ENCODE results near the gene F2RL3. TPM values are rescaled to one million over a fixed set of nuclear protein-coding genes. Genes with fewer than 3 reads are reported as not detected.
"Not testable (repeated sequence)": the region's sequence is repeated elsewhere in the genome, so short reads cannot be mapped to it uniquely, and the experiment has no call there.

F2RL3 gene
- total and polyA plus RNA-seq, 5 experiments from 2014 or later: 0.24 TPM; not detected in 4

- POLR2A ChIA-PET: no interaction called here
- no peak for ATAC-seq
- Mint-ChIP-seq H3K27me3 (no peaks in the 10 kb centered on the region), H3K4me3 (no peak overlapping the region), H3K27ac (peak overlapping the region in 1 of 10 donors; percentile 20), H3K36me3 (peaks cover 4 to 50% (median 17%) of the 10 kb centered on the region in 3 donors), H3K4me1 (peaks cover 0 to 4% (median 2%) of the 10 kb centered on the region in 4 donors), H3K9me3 (no peaks in the 10 kb centered on the region)
- DNase-seq: no peak
Measured at GRCh38 chr19:16861834-16862233, 27.0 kb upstream of the F2RL3 start.

- peaks cover 4 to 56% (median 19%) of the 10 kb centered on the region in 3 donors for H3K36me3 Mint-ChIP-seq
- no peaks in the 10 kb centered on the region for H3K9me3 Mint-ChIP-seq
- POLR2A ChIA-PET: no interaction called here
- H3K27ac Mint-ChIP-seq: no peak overlapping the region
- H3K27me3 Mint-ChIP-seq: no peaks in the 10 kb centered on the region
- H3K4me3 Mint-ChIP-seq: no peak overlapping the region
- no peak for DNase-seq
- peaks cover 0 to 4% (median 2%) of the 10 kb centered on the region in 4 donors for H3K4me1 Mint-ChIP-seq
- no peak for ATAC-seq
Measured at GRCh38 chr19:16862826-16863415, 25.9 kb upstream of the F2RL3 start.

GRCh38 chr19:16867211-16867610 is 21.6 kb upstream of the F2RL3 start:
- peaks cover 4 to 73% (median 20%) of the 10 kb centered on the region in 3 donors for H3K36me3 Mint-ChIP-seq
- no peaks in the 10 kb centered on the region for H3K9me3 Mint-ChIP-seq
- peaks cover 0 to 4% (median 2%) of the 10 kb centered on the region in 4 donors for H3K4me1 Mint-ChIP-seq
- no peak overlapping the region for H3K27ac Mint-ChIP-seq
- no peak overlapping the region for H3K4me3 Mint-ChIP-seq
- DNase-seq (no peak), ATAC-seq (no peak)
- no peaks in the 10 kb centered on the region for H3K27me3 Mint-ChIP-seq
- POLR2A ChIA-PET: no interaction called here

- ATAC-seq (no peak), DNase-seq (no peak)
- Mint-ChIP-seq H3K36me3 (peaks cover 4 to 67% (median 15%) of the 10 kb centered on the region in 3 donors), H3K27me3 (no peaks in the 10 kb centered on the region), H3K4me1 (peaks cover 0 to 4% (median 1%) of the 10 kb centered on the region in 4 donors), H3K4me3 (no peak overlapping the region), H3K27ac (no peak overlapping the region), H3K9me3 (no peaks in the 10 kb centered on the region)
- POLR2A ChIA-PET: no interaction called here
Measured at GRCh38 chr19:16868423-16869130, 20.2 kb upstream of the F2RL3 start.

DNA sequence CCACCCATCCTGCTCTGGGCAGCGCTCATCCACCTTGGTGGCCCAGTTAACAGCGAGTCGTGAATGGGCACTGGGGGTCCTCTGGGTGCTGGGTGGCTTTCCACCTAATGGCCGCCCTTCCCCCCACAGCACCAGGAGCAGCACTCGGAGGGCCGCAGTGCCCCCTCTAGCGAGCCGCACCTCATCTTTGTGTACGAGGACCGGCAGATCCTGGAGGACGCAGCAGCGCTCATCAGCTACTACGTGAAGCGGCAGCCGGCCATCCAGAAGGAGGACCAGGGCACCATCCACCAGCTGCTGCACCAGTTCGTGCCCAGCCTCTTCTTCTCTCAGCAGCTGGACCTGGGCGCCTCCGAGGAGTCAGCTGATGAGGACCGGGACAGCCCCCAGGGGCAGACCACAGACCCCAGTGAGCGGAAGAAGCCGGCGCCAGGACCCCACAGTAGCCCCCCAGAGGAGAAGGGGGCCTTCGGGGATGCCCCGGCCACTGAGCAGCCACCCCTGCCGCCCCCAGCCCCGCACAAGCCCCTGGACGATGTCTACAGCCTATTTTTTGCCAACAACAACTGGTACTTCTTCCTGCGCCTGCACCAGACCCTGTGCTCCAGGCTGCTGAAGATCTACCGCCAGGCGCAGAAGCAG is 19.3 kb upstream of the F2RL3 start:
- Mint-ChIP-seq H3K36me3 (peaks cover 4 to 68% (median 15%) of the 10 kb centered on the region in 3 donors), H3K9me3 (no peaks in the 10 kb centered on the region), H3K4me1 (peaks cover 5 to 11% (median 10%) of the 10 kb centered on the region in 4 donors), H3K4me3 (no peak overlapping the region), H3K27ac (no peak overlapping the region), H3K27me3 (no peaks in the 10 kb centered on the region)
- no peak for ATAC-seq
- no peak for DNase-seq
- POLR2A ChIA-PET: no interaction called here

GRCh38 chr19:16871871-16872270 is 16.9 kb upstream of the F2RL3 start:
- Mint-ChIP-seq H3K27ac (no peak overlapping the region), H3K9me3 (no peaks in the 10 kb centered on the region), H3K4me3 (no peak overlapping the region), H3K27me3 (no peaks in the 10 kb centered on the region), H3K36me3 (peaks cover 0 to 61% (median 12%) of the 10 kb centered on the region in 3 donors), H3K4me1 (peaks cover 10 to 23% (median 19%) of the 10 kb centered on the region in 4 donors)
- POLR2A ChIA-PET: no interaction called here
- DNase-seq: no peak
- ATAC-seq: no peak

DNA sequence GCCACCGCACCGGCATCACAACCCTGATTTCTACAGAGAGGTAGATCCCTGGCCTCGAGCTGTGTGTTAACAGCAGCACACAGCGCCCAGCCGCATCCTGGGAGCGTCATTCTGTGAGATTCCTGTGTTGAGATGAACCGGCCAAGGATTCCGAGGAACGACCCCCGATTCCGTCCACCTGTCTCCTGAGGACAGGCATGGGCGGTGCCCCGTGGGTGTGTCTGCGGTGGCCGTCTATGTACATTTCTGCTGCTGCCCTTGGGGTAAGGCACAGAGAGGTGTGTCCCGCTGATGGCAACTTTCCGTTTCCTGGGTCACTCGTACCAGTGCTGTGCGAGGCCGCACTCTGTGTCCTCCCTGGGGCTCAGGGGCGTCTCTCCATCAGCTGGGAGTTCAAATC is 16.1 kb upstream of the F2RL3 start:
- Mint-ChIP-seq H3K9me3 (no peaks in the 10 kb centered on the region), H3K36me3 (peaks cover 0 to 58% (median 13%) of the 10 kb centered on the region in 3 donors), H3K4me3 (no peak overlapping the region), H3K4me1 (peaks cover 14 to 23% (median 19%) of the 10 kb centered on the region in 4 donors), H3K27me3 (no peaks in the 10 kb centered on the region), H3K27ac (peak overlapping the region in 1 of 10 donors; percentile 51)
- ATAC-seq (no peak), DNase-seq (no peak)
- POLR2A ChIA-PET: no interaction called here

DNA sequence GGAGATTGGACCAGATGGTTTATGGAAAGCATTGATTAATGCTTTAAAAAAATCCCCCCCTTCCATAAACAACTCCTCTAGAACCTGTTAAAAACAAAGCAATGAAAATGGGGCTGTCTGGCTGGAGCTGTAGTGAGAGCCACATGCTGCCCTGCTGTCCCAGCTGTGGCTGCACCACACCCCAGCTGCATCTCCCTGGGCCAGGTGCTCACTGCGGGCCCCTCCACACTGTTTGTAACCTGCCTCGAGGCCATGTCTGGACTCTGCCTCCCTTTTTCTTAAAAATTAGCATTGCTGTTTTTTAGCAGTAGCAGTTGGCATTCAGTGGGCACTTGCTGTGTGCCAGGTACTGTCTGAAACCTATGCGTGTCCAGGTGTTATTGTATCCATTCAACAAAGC is 15.2 kb upstream of the F2RL3 start:
- peak overlapping the region in 8 of 10 donors; percentile 24 to 94 (median 84) for H3K27ac Mint-ChIP-seq
- peak overlapping the region in 1 of 10 donors; percentile 6 for H3K4me3 Mint-ChIP-seq
- no peaks in the 10 kb centered on the region for H3K9me3 Mint-ChIP-seq
- H3K36me3 Mint-ChIP-seq: peaks cover 0 to 58% (median 13%) of the 10 kb centered on the region in 3 donors
- POLR2A ChIA-PET: no interaction called here
- DNase-seq (no peak), ATAC-seq (no peak)
- peaks cover 14 to 23% (median 18%) of the 10 kb centered on the region in 4 donors for H3K4me1 Mint-ChIP-seq
- no peaks in the 10 kb centered on the region for H3K27me3 Mint-ChIP-seq

- POLR2A ChIA-PET: no interaction called here
- DNase-seq: peak in 1 of 10 donors; percentile 5
- ATAC-seq: no peak
- H3K4me1 Mint-ChIP-seq: peaks cover 14 to 23% (median 18%) of the 10 kb centered on the region in 4 donors
- H3K27me3 Mint-ChIP-seq: no peaks in the 10 kb centered on the region
- H3K9me3 Mint-ChIP-seq: peaks cover 0 to 2% (median 0%) of the 10 kb centered on the region in 9 donors
- H3K27ac Mint-ChIP-seq: peak overlapping the region; percentile 64 to 94 (median 86)
- peaks cover 0 to 62% (median 18%) of the 10 kb centered on the region in 3 donors for H3K36me3 Mint-ChIP-seq
- H3K4me3 Mint-ChIP-seq: peak overlapping the region in 2 of 10 donors; percentile 20 to 24
Measured at GRCh38 chr19:16874250-16874977, 14.4 kb upstream of the F2RL3 start.

GRCh38 chr19:16874978-16875299 is 13.9 kb upstream of the F2RL3 start:
- Mint-ChIP-seq H3K27ac (peak overlapping the region; percentile 64 to 94 (median 86)), H3K36me3 (peaks cover 0 to 67% (median 21%) of the 10 kb centered on the region in 3 donors), H3K4me1 (peaks cover 14 to 23% (median 18%) of the 10 kb centered on the region in 4 donors)
- H3K4me3 Mint-ChIP-seq, H3K27me3 Mint-ChIP-seq, ATAC-seq, POLR2A ChIA-PET, DNase-seq, H3K9me3 Mint-ChIP-seq: not testable (repeated sequence)

DNA sequence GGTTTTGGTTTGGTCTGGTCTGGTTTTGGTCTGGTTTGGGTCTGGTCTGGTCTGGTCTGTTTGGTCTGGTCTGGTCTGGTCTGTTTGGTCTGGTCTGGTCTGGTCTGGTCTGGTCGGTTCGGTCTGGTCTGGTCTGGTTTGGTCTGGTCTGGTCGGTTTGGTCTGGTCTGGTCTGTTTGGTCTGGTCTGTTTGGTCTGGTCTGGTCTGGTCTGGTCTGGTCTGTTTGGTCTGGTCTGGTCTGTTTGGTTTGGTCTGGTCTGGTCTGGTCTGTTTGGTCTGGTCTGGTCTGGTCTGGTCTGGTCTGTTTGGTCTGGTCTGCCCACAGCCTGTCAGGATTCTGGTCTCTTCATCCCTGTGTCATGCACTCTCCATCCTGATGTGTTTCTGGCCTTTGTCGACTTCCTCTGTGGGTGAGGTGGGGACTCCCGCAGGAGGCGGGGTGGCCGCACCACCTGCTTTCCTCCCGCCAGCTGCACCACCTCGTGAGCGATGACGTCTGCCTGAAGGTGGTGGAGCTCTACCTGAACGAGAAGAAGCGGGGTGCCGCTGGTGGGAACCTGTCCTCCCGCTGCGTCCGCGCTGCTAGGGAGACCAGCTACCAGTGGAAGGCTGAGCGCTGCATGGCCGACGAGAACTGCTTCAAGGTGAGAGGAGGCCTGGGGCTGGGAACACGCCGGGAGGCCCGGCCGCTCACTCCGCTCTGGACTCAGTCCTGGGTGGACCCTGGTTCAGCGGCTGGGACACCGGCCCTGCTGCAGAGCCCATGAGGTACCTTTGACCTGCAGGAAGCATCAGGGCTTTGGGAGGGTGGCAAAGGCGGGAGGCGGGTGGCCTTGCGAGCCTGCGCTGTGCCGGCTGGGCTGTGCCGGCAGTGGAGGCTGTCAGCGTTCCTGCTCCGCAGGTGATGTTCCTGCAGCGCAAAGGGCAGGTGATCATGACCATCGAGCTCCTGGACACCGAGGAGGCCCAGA is 12.9 kb upstream of the F2RL3 start:
- Mint-ChIP-seq H3K4me1 (peaks cover 14 to 23% (median 18%) of the 10 kb centered on the region in 4 donors), H3K27me3 (no peaks in the 10 kb centered on the region), H3K27ac (peak overlapping the region in 5 of 10 donors; percentile 40 to 94 (median 67)), H3K9me3 (peaks cover 0 to 6% (median 0%) of the 10 kb centered on the region in 9 donors), H3K36me3 (peaks cover 4 to 67% (median 29%) of the 10 kb centered on the region in 3 donors), H3K4me3 (peak overlapping the region in 1 of 10 donors; percentile 30)
- ATAC-seq (peak in 1 of 2 donors; percentile 53), DNase-seq (peak in 4 of 10 donors; percentile 7 to 32 (median 16))
- POLR2A ChIA-PET: no interaction called here

All from naive thymus-derived CD8-positive, alpha-beta T cell (primary cell).